HG03469 (cell line): Measurements from ENCODE around the gene MEIKIN.
"Not testable (repeated sequence)": the region's sequence is repeated elsewhere in the genome, so short reads cannot be mapped to it uniquely, and the experiment has no call there.

ENCODE experiments used
- ATAC-seq: cut with Tn5 transposase; IDR thresholded peaks from one replicate; pipeline ENCODE4 v1.9.1; 2021; ENCODE audit warnings: mild to moderate bottlenecking, moderate library complexity, moderate number of reproducible peaks; ENCODE audit not compliant: unreplicated experiment

Gene MEIKIN

GRCh38 chr5:131913603-131914002, 31.9 kb downstream of the MEIKIN start:
- no peak for ATAC-seq

GRCh38 chr5:131906668-131907067, 38.8 kb downstream of the MEIKIN start:
- no peak for ATAC-seq

GRCh38 chr5:131902266-131902665, 43.2 kb downstream of the MEIKIN start:
- not testable (repeated sequence) for ATAC-seq

GRCh38 chr5:131899686-131900085, 45.8 kb downstream of the MEIKIN start:
- ATAC-seq = no peak

GRCh38 chr5:131883984-131884383, 61.5 kb downstream of the MEIKIN start:
- ATAC-seq = no peak

- no peak for ATAC-seq
These were observed 65.8 kb downstream of the MEIKIN start for GRCh38 chr5:131879705-131880104.

DNA sequence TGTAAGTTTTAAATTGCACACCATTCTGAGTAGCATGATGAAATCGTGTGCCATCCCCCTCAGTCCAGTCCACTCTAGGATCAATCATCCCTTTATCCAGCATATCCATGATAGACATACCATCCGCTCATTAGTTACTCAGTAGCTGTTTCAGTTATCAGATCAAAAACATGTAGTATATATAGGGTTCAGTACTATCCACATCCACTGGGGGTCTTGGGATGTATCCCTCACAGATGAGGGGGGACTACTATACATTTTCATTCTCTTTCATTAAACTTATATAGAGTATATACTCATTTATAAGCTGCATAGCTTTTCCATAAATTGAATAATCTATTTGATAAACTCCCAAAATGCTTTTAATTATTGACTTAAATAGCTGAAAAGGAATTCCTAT, 67.6 kb downstream of the MEIKIN start:
- no peak for ATAC-seq

- not testable (repeated sequence) for ATAC-seq
These were observed 74.2 kb downstream of the MEIKIN start for GRCh38 chr5:131871251-131871650.

- ATAC-seq = no peak
These were observed 77.9 kb downstream of the MEIKIN start for GRCh38 chr5:131867524-131867923.

GRCh38 chr5:131863700-131864099, 81.8 kb downstream of the MEIKIN start:
- no peak for ATAC-seq

DNA sequence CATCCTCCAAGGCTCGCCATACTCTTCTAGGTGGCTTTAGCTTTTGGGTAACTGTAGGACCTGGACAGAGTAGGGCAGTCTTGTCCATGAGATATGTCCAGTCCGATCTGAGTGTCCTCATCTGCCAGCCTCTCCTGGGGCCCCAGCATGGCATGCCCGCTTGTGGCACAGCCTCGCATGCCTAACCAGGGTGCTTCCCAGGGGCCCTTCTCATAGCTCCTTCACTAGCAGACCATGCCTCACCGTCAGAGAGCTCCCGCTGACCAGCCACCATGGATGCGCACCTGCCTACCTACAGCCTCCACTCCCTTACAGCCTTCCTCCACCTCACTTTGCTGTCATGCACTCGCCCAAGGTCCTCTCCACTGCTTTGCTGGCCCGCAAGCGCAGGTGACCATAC, 88.1 kb downstream of the MEIKIN start:
- ATAC-seq = no peak

GRCh38 chr5:131855452-131855851, 90.0 kb downstream of the MEIKIN start:
- ATAC-seq = no peak

DNA sequence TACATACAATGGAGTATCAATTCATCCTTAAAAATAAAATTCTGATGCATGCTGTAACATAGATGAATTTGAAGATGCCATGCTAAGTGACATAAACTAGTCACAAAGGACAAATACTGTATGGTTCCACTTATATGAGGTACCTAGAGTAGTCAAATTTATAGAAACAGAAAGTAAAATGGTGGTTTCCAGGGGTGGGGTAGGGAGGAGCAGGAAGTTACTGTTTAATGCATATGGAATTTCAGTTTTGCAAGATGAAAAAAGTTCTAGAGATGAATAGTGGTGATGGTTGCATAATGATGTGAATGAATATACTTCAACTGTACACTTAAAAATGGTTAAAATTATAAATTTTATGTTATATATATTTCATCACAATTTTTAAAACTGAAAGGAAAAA, 91.3 kb downstream of the MEIKIN start:
- no peak for ATAC-seq

- no peak for ATAC-seq
These were observed 96.8 kb downstream of the MEIKIN start for GRCh38 chr5:131848662-131849061.

GRCh38 chr5:131846536-131846935, 98.9 kb downstream of the MEIKIN start:
- ATAC-seq = no peak

DNA sequence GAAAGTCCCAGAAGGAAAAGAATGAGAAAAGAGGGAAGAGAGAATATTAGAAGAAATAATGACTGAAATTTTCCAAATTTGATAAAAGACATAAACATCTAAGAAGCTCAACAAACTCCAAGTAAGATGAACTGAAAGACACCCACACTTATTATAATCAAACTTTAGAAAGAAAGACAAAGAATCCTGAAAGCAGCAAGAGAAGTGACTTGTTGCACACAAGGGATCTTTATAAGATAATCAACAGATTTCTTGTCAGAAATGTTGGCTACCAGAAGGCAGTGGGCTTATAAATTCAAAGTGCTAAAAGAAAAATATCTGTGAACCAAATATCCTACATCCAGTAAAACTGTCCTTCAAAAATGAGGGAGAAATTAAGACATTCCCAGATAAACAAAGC, 99.6 kb downstream of the MEIKIN start:
- ATAC-seq = no peak

DNA sequence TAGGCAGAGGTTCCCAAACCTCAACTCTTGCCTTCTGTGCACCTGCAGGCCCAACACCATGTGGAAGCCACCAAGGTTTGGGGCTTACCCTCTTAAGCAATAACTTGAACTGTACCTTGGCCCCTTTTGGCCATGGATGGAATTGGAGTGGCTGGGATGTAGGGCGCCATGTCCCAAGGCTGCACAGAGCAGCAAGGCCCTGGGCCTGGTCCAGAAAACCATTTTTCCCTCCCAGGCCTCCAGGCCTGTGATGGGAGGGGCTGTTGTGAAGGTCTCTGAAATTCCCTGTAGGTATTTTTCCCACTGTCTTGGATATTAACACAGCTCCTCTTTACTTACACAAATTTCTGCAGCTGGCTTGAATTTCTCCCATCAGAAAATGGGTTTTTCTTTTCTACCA, 102.5 kb downstream of the MEIKIN start:
- not testable (repeated sequence) for ATAC-seq

DNA sequence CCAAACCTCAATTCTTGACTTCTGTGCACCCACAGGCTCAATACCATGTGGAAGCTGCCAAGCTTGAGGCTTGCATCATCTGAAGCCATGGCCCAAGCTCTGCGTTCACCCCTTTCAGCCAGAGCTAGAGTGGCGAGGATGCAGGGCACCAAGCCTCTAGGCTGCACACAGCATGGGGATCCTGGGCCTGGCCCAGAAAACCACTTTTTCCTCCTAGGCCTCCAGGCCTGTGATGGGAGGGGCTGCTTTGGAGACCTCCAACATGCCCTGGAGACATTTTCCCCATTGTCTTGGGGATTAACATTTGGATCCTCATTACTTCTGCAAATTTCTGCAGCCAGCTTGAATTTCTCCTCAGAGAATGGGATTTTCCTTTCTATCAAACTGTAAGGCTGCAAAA, 112.8 kb downstream of the MEIKIN start:
- ATAC-seq = not testable (repeated sequence)

- ATAC-seq = peak; percentile 67
These were observed 120.0 kb downstream of the MEIKIN start for GRCh38 chr5:131825404-131826013.

DNA sequence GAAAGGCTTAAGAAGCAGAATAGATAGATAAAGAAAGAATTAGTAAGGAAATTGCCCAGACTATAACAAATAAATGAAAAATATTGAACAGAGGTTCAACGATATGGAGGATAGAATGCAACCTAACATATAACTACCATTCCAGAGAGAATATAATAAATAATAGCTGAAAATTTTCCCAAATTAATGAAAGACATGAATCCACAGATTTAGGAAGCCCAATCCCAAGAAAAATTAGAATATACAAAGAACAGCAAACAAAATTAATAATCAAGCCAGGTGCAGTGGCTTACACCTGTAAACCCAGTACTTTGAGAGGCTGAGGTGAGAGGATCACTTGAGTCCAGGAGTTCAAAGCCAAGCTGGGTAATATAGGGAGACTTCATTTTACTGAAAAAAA, 120.8 kb downstream of the MEIKIN start:
- no peak for ATAC-seq

GRCh38 chr5:131821221-131821620, 124.2 kb downstream of the MEIKIN start:
- ATAC-seq = no peak

DNA sequence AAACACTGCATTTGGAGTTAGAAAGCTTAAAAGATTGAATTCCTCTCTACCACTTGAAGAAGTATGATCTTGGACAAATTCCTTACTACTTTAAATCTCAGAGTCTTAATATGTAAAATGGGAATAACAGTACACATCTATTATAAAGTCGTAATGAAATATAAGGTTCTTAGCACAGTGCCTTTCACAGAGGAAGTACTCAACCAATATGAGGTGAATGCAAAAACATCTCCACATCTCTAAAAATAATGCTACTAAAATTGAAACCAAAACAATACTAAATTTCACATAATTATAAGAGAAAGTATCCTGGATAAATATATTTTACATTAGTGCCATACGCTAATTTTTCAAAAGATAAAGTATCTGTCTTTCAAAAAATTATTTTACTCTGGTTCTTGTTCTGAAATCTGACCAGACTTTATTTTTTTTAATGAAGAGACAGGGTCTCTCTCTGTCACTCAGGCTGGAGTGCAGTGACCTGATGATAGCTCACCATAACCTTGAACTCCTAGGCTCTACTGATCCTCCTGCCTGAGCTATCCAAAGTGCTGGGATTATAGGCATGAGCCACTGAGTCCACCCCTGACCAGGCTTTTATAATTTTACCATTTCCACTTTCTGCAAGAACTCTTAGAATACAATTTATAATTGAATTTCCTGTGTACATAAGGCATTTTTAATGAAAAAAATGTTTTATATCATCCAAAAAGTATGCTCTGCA, 127.3 kb downstream of the MEIKIN start:
- no peak for ATAC-seq

DNA sequence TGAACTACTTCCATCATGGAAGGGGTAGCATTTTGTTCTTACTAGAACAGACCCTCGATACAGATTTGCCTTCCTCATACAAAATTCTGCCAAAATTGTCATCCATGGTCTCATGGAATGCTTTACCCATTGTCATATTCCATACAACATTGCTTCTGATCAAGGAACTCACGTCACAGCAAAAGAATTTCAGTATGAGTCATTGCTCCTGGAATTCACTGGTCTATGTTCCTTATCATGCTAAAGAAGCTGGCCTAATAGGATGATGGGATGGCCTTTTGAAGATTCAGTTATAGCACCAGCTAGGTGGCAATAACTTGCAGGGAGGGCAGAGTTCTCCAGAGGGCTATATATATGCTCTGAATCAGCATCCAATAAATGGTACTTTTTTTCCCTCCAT, 130.5 kb downstream of the MEIKIN start:
- no peak for ATAC-seq
